OCI-LY1 (cell line): ENCODE data around the gene OTUB1.
"Not testable (repeated sequence)": the region's sequence is repeated elsewhere in the genome, so short reads cannot be mapped to it uniquely, and the experiment has no call there.

Experiments used
- CTCF ChIP-seq: fragments of 200-600 bp; sonication (generic), shearing (Covaris generic); IDR thresholded peaks from 2 replicates; pipeline ENCODE4 v1.5.1; 2017; ENCODE audit warnings: mild to moderate bottlenecking, antibody characterized with exemption, low read length, moderate library complexity, mixed read lengths
- EZH2 ChIP-seq: fragments of 200-600 bp; sonication (generic), shearing (Covaris generic); IDR thresholded peaks from 2 replicates; pipeline ENCODE4 v1.8.0; 2017; ENCODE audit warnings: borderline replicate concordance, mixed run types, mild to moderate bottlenecking, antibody characterized with exemption, low read length, moderate library complexity, mixed read lengths

GRCh38 chr11:64047373-64047772 is 61.1 kb downstream of the OTUB1 start:
- TF ChIP-seq CTCF, EZH2: not testable (repeated sequence)
